ENCODE results near the gene RIPOR2.

Gene RIPOR2

DNA sequence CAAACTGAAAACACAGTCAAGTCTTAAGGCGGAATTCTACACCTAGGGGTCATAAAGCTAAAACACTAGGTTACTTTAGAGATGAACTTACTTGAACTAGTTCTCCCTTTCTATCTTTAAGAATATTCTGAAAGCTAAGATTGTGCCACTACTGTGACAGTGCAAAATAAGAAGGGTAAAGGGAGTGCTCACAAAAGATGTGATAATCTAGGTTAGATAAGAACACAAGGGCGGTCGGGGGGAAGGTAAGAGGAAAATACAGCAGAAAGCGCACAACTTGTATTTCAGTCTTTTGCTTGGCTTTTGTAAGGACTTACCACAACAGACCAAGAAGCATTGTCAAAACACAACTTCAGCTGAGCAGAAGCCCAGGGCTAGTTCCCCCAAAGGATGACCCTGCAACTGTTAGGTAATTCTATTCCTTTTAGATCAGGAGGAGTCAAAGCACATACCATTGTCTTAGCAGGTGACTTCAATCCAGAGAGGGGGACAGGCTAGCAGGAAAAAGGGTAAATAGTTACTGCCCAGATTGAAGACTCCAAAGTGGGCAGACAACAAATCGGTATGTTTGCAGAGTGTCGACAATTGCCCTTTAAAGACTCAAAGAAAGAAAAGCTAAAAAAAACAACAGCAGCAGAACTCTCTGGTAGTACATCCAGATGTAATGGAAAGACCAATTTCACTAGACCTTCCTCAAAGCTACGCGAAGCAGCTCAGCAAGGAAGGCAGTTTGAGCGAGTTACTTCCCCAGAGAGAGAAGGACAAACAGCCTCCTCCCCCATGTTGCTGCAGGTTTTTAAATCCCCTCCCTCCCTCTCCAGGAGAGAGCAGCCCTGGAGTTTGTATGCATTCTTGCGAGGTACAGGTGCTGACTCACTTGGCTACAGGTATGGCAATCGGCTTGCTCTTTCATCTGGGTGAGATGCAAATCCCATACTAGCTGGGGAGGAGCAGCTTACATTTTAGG, 59.0 kb downstream of the RIPOR2 start:
- no peak for DNase-seq (ENCODE audit: low read depth)

DNA sequence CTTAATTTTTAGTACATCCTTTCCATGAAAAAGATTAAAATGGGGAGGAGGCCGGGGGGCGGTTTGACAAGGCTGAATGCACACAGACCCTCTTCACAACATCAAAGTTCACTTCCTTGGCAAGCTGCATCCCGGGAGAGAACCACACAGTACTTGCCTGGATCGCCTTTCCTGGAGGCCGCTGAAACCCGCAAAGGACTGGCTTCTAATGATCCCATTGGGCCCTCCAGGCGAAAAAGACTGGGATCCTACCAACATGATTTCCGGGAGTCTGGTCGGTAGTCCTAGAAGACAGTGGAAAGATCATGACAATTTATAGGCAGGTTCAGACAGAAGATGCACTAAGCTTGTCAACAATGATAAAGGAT, 60.2 kb downstream of the RIPOR2 start:
- DNase-seq (ENCODE audit: low read depth) = no peak

DNA sequence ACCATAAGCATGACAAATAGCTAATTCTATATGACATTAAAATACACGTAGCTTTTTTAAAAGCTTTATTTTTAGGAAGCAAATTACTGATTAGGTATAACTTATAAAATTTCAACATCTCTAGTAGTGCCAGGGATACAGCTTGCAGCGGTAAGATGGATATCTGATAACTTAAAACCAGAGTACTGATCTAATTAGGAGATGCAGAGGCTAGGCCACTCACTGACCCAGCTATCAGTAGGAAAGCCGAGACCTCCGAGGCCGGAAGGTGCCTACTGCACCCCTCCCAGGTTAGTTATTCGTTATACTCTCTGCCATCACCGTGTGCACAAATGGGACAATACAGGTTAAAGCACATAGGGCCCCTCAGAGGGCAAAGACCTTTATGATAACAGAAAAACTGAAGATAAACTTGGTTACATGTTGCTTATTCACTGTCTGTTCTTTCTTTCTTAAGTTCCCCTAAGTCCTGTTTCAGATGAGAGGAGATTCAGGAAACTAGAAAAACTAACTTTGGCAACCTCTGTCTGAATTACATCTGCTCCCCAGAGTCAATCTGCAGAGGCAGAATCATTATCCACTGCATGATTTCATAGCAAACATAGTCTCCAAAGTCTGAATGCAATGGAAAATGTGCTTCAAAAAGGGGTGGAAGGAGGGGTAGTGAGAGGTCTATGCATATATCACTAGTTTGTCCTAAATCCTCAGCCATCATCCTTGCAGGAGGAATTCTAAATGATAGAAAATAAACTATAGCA, 60.8 kb downstream of the RIPOR2 start:
- no peak for DNase-seq (ENCODE audit: low read depth)

DNA sequence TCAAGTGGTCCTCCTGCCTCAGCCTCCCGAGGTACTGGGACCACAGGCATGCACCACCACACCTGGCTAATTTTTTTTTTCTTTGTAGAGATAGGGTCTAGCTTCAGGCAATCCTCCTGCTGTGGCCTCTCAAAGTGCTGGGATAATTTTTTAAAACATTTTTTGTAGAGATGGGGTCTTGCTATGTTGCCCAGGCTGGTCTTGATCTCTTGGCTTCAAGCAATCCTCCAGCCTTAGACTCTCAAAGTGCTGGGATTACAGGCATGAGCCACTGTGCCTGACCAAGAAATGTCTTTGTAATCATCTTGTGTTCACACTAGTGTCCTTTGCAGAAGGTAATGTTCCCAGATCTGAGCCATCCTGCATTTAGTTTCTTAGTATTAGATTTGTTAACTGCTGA, 61.6 kb downstream of the RIPOR2 start:
- no peak for DNase-seq (ENCODE audit: low read depth)

DNA sequence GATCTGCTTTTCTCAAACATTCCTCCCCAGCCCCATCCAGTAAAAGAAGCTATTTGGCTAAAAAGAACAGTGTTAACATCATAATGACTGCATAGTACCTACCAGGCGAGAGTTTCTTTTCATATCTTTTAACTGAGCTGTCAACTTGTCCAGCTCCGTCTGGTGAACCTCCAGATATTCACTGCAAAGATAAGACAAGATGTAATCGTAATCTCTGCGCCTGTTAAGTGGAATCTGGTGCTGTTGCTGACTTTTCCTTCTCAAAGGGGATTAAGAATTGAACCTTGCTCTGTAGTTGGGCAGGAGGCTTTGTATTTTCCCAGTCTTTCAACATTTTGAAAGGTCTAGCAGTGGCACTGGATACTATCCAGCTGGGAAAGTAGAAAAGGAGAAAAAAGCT, 63.0 kb downstream of the RIPOR2 start:
- DNase-seq (ENCODE audit: low read depth) = no peak

DNA sequence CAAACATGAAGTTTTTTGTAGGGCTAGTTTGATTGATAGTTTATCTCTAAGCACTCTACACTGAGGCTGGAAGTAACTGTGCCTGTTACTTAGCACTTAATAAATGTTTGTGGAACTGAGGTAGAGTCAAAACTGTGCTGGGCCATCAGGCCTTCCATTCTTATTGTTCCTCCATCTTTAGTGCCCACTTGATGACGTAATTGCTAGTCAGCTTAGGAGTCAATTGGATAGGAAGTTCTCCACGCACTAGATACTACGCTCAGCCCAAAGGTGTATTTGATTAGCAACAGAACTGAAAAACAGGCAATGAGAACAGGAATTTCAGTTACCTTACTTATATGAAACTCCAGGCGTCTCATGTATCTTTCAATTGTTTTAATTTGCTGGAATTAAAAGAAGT, 67.0 kb downstream of the RIPOR2 start:
- DNase-seq (ENCODE audit: low read depth) = no peak

DNA sequence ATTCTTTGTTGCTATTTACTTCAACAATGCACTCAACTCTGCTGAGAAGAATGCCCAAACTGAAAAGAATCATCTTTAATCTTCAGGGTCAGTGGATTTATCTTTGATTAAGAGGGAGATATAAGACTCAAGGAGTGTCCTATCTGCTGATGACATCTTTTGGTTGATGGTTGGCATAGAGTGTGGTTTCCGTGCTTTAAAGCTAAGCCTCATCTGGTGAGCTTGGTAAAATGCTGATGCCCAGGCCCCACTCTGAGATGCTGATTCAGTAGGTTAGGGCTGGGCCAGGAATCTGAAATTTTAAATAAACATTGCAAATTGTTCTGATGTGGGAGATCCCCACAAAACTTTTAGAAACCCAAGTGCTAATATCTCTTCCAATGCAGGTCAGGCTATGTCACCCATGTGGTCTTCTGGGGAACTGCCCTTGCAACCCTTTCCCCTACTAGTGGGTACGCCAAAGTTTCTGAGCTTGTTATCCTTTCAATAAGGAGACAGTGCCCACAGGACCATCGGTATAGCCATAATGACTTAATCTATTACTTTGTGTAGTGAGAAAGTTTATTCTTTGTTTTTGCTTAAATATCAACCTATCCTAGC, 68.6 kb downstream of the RIPOR2 start:
- no peak for DNase-seq (ENCODE audit: low read depth)

DNA sequence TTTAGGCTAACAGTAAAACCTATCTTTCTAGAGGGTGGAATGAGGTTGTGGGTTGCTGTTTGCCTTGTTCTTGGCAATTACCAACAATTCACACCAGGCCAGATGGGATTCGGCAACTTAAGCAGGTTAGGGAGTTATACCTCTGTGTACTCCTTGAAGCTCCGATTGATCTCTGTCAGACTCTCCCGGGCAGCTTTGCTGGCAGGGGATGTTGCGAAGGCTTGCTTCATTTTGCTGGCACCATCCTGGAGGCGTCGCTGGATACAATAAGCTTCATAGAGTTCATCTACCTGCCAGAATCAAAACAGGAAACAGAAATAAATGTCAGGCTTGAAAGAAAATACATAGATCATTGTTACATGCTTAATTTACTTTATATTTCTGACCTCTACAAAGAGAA, 70.6 kb downstream of the RIPOR2 start:
- DNase-seq (ENCODE audit: low read depth) = no peak

DNA sequence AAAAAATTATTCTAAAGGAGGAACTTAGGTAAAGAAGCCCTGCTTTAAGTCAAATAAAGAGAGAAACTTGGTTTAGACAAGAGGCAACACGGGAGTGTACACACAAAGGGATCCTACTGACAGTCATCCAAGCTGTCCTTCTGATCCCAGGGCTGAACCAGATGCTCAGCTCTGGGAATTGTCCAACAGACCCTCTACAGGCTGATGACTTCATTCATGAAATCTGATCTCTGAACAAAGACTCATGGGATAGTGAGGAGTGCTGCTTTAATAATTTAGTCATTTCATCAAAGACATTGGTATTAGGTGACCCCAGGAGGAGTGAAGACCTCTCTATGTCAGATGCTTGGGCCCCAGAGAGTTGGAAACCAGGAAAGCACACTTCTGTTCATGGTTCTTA, 71.4 kb downstream of the RIPOR2 start:
- DNase-seq (ENCODE audit: low read depth) = no peak

DNA sequence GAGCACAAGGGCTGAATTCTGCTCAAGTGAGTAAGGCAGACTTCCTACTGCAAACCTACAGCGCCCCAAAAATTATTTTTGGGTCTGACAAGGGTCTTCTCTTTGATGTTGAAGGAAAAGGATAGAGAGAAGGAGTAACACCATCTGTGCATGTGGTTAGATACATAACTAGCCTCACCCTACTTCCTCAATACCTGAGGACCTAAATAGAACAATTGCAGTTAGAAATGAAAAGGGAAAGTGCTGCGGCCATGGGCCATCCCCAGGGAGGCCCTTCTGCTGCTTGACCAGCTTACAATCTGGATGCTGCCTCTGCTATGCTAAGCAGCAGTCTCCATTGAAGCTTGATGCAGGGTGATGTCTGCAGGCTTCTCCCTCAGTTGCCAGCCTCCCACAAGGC, 73.8 kb downstream of the RIPOR2 start:
- no peak for DNase-seq (ENCODE audit: low read depth)

DNA sequence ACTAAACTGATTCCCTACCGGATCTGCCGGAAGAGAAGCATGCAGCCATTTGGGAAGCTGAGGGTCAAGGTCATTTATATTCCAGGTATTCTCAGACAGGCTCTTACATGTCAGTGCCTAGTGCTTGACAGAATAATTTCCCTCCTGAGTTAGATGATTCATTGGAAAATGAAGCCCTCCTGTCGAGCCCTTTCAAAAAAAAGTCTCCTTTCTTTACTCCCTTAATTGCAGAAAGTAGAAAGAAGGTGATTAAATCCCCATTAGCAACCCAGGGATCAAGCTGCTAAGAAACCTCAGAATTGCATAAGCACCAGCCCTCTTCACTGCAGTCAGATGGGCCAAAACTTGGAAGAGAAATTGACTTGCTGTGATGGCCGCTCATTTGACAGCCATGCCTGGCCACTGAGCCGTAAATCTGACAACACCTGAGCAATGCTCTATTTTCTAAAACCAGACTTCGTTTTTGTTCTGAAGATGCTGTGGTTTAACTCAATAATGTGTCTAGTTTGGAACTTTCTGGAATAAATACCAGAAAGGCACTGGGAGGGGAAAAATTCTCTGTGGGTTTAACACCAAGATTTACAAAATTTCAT, 76.1 kb downstream of the RIPOR2 start:
- no peak for DNase-seq (ENCODE audit: low read depth)

DNA sequence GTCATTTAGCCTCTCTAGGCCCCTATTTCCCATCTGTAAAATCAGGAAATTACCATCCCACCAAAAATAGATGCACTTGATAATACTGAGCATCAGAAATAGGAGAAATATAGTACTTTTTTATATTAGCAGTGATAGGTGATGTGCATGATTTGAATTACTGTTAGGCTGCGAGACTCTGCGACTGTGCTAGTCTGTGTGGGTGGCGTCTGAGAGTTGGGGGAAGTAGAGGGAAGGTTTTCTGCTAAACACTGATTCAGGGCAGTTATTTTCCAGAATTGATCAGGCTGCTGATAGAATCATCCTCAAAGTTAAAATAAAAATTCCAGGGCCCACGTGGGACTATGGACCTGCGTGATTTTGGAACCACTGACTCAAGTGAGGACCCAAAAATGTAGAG, 76.6 kb downstream of the RIPOR2 start:
- no peak for DNase-seq (ENCODE audit: low read depth)

DNA sequence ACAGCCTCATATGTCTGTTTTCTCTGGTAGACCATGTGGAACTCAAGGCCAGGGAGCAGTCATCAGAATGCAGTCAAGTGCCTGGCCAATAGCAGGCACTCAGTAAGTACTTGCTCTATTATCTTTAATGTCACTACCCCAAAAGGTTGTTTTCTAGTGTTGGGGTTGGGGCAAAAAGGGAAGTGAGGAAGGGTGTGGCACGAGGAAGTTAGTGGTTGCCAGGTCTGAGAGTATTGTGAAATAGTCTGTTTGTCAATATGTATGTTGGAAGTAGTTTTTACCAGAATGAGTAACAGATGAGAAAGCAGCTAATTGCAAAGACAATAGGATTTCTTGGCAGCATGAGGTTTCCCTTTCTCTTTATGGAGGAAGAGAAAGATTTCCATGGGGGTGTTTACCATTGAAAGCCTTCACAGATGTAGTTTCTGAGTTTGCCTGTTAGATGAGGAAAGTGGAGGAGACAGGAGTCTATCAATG, 77.5 kb downstream of the RIPOR2 start:
- no peak for DNase-seq (ENCODE audit: low read depth)

DNA sequence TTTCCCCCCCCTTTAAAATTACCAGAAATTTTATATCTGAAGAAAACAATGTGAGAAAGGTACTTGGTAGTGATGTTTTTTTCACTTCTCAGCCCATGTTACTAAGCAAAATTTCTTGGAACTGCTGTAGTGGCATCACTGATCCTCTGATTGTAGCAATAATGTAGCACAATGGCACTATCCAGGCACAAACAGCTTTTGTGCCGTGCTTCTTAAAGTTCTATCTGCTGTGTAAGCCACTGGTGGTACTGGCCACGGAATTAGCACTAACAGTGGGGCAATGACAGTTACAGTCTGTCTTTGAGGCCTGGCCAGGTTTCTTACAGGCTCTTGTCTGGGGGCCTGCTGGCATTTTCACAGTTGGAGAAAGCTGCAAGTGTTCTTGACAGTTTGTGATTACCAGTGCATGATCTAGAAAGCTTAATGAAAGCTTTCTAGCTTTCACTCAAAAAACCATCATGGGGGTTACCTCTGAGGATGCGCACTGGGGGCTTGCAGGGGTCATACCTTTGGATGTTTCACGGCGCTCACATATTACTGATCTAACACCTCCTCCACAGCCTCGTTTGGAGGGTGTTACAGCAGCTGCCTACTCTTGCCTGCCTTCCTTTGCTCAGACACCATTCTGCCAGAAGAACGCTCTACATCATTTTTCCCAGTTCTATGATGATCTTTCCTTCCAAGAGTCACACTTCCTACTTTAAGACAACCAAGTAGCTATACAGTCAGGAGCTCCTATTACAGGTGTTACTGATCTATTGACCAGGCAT, 78.7 kb downstream of the RIPOR2 start:
- DNase-seq (ENCODE audit: low read depth) = no peak

DNA sequence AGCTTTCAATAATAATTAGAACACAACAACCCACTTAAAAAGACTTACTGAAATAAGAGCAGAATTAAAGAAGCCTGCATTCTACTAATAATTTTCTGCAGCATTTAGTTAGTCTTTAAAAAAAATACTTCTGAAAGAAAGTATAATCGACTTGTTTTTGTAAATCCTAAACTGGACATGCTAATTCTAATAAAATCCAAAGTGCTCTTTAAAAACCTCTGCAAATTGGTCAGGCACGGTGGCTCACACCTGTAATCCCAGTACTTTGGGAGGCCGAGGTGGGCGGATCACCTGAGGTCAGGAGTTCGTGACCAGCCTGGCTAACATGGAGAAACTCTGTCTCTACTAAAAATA, 79.5 kb downstream of the RIPOR2 start:
- no peak for DNase-seq (ENCODE audit: low read depth)

DNA sequence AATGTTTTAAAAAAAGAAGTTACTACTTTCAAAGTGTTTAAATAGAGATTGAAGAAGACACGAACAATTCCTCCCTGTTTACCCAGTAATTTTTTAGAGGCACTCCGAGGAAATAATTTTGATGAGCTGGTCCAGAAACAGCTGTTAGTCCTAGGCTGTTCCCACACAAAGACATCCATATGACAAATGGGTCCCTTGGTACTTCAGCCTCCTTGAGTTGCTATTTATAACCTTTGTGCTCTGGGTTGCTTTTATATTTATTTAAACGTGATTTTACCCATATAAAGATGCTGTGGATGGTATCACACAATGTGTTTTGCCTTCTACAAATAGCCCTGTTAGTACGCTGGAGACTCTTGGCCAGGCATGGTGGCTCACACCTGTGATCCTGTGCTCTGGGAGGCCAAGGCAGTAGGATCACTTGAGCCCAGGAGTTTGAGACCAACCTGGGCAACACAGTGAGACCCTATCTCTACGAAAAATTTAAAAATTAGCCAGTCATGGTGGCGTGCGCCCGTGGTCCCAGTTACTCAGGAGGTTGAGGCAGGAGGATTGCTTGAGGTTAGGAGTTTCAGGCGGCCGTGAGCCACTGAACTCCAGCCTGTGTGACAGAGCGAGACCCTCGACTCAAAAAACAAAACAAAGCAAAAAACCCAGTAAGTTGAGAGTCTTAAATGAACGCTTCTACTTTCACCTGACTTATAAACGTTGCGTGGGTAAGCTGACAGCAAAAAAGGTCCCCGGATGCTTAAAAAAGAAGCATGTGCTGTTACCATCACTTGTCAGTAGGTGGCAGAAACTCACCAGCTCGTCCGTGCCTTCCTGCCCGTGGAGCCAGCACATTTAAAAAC, 80.1 kb downstream of the RIPOR2 start:
- peak; percentile 36 for DNase-seq (ENCODE audit: low read depth)

DNA sequence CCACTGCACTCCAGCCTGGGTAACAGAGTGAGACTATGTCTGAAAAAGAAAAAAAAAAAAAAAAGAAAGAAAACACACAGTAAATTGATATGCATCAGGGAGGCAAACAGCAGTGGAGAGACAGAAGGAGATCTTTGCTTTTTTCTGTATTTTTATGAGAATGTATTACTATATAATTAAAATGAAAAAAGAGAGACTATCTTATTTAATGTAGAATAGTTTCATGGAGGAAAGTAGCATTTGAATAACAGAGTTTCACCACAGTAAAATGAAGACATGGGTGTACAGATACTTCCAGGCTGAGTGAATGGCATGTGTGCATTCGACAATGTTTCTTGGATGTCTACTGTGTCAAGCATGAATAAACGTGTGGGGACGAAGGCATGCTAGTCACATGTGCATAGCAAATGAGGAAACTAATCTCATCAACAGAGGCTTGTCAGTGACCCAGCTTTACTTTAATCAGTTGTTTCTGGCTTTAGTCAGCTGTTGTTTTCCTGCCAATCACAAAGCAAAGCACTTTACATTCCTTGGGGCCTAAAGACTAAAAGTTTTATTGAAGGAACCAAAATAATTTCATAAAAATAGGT, 81.6 kb downstream of the RIPOR2 start:
- no peak for DNase-seq (ENCODE audit: low read depth)

DNA sequence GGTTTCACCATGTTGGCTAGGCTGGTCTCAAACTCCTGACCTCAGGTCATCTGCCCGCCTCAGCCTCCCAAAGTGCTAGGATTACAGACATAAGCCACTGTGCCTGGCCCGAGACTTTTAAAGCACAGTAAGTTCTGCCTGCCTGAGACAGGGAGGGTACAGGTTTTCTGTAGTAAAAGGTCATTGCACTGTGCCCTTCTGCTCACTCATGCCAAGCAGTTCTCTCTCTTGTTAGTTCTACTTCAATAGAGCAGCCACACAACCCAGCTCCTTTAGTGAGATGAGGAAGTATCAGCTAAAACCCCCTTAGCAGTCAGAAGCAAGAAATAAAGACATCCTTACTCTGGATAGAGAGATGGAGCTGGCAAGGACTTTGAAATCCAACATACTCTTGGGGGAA, 84.7 kb downstream of the RIPOR2 start:
- no peak for DNase-seq (ENCODE audit: low read depth)

DNA sequence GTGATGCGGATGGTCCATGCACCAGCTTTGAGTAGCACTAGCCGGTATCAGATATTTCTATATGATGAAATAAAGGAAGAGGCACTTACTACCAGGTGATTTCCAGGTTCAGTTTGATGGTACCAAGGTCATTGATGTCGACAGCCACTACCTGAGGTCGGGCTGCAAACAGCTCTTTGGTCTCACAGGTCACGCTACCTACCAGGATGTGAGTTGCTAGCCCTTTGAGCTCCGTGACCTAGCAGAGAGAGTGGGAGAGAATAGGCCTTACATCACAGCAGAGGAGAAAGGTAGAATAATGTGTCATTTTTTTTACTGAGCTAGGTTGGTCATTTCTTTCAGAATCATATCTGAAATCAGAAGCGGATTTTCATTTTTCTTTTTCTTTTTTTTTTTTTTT, 86.0 kb downstream of the RIPOR2 start:
- no peak for DNase-seq (ENCODE audit: low read depth)

DNA sequence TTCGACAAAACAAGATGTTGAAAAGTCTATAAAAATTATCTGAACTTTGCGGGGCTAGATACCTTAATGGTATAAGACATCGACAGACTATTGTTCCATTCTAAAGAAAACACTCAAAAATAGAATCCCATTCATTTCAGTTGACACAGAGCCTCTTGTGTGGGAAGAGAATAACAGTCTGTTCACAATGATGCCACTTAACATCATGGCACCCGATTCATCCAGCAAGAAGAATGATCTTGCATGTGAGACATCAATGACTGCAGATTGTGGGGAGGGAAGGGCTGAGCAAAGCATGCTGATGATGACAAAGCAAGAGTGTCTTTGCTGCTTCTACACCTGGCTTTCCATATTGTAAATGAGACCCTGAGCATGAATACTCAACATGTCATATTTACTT, 87.3 kb downstream of the RIPOR2 start:
- DNase-seq (ENCODE audit: low read depth) = no peak

All from stimulated activated CD8-positive, alpha-beta memory T cell treated with anti-CD3 and anti-CD28 coated beads, Interleukin-15, amount 100 ng/mL, for 1 hour (primary cell).